AG04450 (cell line): ENCODE measurements around the gene HELZ2. TPM values are rescaled to one million over a fixed set of nuclear protein-coding genes. Genes with fewer than 3 reads are reported as not detected.

Experiments
- CTCF ChIA-PET: fragments of 300-600, 350-600 bp; formaldehyde crosslinking; extraction: SDS; loops from one replicate; lab custom pipeline; 2022; ENCODE audit warnings: antibody characterized with exemption, inconsistent platforms; lab: Charles Lee
- POLR2A ChIA-PET: fragments of 350-600 bp; formaldehyde crosslinking; extraction: SDS; loops from one replicate; lab custom pipeline; 2021; ENCODE audit warnings: antibody characterized with exemption, inconsistent platforms; lab: Yijun Ruan, JAX
- DNase-seq: peaks from one replicate; pipeline ENCODE4 v3.0.0-alpha.2; 2011; ENCODE audit warnings: low read depth, low spot score
- H3K27ac ChIP-seq: one replicate; pipeline ENCODE4 v1.5.1; 2012; ENCODE audit warnings: low read depth, low read length, control low read depth
- H3K27me3 ChIP-seq: one replicate; pipeline ENCODE4 v1.6.0; 2012; ENCODE audit warnings: low read length; ENCODE audit not compliant: control insufficient read depth, insufficient read depth
- H3K4me3 ChIP-seq: 2 replicates; pipeline ENCODE4 v1.5.1; 2011; ENCODE audit warnings: mild to moderate bottlenecking, low read depth, low read length, control low read depth
- H3K9me3 ChIP-seq: 2 replicates; pipeline ENCODE4 v1.5.1; 2012; ENCODE audit warnings: low read length; ENCODE audit not compliant: control insufficient read depth, insufficient read depth
- polyA minus RNA-seq: library from RNA; depleted of rRNA, polyadenylated mRNA; stranded (reverse); fragments of >200 nt; gene quantifications from 2 replicates; pipeline ENCODE4 v1.2.3, GENCODE V29; 2011; rRNA and poly(A)+ RNA removed
- polyA plus RNA-seq: library from polyadenylated mRNA; depleted of rRNA; stranded (reverse); fragments of >200 nt; gene quantifications from 2 replicates; pipeline ENCODE4 v1.2.3, GENCODE V29; 2011; rRNA removed
- TF ChIP-seq, protein P1 (sequence below): IDR thresholded peaks from 2 replicates; pipeline ENCODE4 v1.5.1; 2011; ENCODE audit warnings: low read depth, low read length, control low read depth, inconsistent platforms

HELZ2 gene, protein sequence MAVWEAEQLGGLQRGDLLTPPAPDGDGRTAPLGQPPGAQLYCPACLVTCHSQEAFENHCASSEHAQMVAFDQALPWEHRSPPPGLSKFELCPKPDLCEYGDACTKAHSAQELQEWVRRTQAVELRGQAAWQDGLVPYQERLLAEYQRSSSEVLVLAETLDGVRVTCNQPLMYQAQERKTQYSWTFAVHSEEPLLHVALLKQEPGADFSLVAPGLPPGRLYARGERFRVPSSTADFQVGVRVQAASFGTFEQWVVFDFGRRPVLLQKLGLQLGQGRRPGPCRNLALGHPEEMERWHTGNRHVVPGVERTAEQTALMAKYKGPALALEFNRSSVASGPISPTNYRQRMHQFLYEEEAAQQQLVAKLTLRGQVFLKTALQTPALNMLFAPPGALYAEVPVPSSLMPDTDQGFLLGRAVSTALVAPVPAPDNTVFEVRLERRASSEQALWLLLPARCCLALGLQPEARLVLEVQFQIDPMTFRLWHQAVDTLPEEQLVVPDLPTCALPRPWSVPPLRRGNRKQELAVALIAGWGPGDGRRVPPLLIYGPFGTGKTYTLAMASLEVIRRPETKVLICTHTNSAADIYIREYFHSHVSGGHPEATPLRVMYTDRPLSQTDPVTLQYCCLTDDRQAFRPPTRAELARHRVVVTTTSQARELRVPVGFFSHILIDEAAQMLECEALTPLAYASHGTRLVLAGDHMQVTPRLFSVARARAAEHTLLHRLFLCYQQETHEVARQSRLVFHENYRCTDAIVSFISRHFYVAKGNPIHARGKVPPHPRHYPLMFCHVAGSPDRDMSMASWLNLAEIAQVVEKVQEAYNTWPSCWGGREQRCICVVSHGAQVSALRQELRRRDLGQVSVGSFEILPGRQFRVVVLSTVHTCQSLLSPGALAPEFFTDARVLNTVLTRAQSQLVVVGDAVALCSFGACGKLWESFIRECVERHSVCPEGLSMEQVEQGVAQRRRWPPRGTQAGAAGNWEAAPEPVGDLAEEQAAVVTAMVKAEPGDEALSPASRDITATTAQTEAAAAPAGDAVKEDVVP (N-terminal part only)
- polyA plus RNA-seq (4.6 and 7.0 TPM in 2 replicates), polyA minus RNA-seq (21.1 and 27.3 TPM in 2 replicates)

DNA sequence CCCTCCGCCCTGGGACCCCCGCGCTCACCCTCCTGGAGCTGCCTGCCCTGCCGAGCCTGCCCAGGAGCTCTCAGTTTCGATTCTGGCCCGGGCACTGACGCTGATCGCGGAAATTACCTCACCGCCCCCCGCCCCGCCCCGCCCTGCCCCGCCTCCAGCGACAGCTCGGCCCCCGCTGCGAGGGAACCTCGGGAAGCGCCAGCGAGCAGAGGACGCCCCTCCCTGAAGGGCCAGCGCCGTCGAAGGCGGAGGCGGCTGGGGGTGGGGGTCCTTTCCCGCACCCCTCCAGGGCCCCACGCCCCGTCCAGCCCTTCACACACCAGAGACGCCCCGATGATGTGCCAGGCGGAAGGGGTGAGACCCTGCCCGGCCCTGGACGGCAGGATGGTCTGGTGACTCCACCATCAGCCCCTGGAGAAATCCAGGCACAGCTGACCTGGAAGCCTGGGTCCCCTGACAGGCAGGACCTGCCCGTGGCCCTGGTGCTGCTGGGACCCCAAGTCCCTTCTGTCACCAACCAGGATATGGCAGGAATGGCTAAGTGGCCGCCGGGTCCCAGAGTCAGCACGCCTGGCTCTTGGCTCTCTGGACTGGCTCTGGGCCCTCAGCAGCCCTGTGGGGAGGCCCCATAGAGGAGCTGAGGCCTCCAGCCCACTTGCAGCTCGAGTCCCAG is at the start of gene HELZ2:
Gene HELZ2, minus strand, starts transcription at position 84 of the 673 bp plus-strand sequence. CDS start 1,854 bp downstream, outside the sequence.
- no peak for DNase-seq
- POLR2A ChIA-PET: interaction anchor here (1.4 to 1.6 kb wide), 3 partner anchors 9 to 54 kb away, joined by 5 to 13 read pairs (median 5); partner anchors contain the start of genes GMEB2 and PPDPF
- Histone ChIP-seq H3K27me3 (no peaks in the 10 kb centered on the region), H3K4me3 (peak within 1 kb of the TSS; percentile 85), H3K9me3 (no peaks in the 10 kb centered on the region; the same call in 1 of the 2 replicates), H3K27ac (peak within 1 kb of the TSS; percentile 21)
- CTCF ChIA-PET: interaction anchor here (0.7 to 1.9 kb wide), 2 partner anchors 36 to 212 kb away, joined by 3 to 5 read pairs; partner anchors contain the start of gene PTK6
- TF ChIP-seq, protein P1, sequence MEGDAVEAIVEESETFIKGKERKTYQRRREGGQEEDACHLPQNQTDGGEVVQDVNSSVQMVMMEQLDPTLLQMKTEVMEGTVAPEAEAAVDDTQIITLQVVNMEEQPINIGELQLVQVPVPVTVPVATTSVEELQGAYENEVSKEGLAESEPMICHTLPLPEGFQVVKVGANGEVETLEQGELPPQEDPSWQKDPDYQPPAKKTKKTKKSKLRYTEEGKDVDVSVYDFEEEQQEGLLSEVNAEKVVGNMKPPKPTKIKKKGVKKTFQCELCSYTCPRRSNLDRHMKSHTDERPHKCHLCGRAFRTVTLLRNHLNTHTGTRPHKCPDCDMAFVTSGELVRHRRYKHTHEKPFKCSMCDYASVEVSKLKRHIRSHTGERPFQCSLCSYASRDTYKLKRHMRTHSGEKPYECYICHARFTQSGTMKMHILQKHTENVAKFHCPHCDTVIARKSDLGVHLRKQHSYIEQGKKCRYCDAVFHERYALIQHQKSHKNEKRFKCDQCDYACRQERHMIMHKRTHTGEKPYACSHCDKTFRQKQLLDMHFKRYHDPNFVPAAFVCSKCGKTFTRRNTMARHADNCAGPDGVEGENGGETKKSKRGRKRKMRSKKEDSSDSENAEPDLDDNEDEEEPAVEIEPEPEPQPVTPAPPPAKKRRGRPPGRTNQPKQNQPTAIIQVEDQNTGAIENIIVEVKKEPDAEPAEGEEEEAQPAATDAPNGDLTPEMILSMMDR: no peak

DNA sequence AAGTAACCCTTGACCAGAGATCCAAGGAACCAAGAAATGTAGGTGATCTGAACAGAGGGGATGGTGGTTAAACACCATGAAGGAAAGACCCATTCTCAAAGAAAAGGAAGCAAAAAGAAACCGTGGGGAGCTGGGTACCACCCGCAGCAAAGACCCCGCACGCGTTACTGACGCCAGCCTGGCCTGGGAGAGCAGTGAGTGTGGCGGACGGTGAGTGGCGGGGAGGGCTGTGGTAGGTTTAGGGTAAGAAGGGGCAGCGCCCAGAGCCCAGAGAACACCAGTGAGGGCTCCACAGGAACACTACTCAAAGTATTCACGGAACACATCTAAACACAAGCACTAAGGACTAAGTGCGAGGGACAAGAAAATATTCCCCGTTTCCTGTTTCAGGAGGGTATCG is 48.7 kb upstream of the HELZ2 start:
- Histone ChIP-seq H3K9me3 (no peaks in the 10 kb centered on the region; the same call in 1 of the 2 replicates), H3K27ac (no peak overlapping the region), H3K27me3 (no peaks in the 10 kb centered on the region), H3K4me3 (no peak overlapping the region)
- no peak for DNase-seq
- POLR2A ChIA-PET: no interaction called here
- TF ChIP-seq, protein P1: no peak
- CTCF ChIA-PET: no interaction called here

DNA sequence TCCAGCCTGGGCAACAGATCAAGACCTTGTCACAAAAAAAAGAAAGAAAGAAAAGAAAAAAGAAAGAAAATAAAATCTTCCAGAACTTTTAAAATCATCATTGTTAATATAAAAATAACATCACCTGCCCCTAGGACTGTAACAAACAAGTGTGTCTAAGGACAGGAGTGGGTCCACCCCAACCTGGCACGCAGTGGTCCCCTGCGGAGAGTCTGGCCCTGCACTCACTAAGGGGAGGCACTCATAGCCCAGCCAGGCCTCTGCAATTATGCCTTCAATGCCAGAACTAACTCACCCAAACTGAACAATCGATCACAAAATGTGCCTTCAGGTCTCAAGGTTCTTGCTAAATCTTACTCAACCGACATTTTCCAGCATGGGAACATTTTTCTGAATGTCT is 48.1 kb upstream of the HELZ2 start:
- CTCF ChIA-PET: no interaction called here

DNA sequence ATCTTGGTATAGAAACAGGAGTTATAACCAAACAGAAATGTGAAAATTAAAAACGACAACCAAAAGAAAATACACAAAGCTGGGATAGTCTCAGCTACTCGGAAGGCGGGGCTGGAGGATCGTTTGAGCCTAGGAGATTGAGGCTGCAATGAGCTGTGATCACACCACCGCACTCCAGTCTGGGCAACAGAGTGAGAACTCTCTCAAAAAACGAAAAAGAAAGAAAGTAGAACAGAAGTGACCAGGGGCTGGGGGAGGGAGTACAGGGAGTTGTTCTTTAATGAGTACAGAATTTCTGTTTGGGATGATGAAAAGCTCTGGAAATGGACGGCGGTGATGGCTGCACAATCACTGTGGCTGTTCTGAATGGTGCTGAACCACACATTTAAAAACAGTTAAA is 47.0 kb upstream of the HELZ2 start:
- POLR2A ChIA-PET: no interaction called here
- TF ChIP-seq, protein P1: no peak
- Histone ChIP-seq H3K4me3 (no peak overlapping the region), H3K27me3 (no peaks in the 10 kb centered on the region), H3K27ac (no peak overlapping the region), H3K9me3 (no peaks in the 10 kb centered on the region; the same call in 1 of the 2 replicates)
- no peak for DNase-seq
- CTCF ChIA-PET: no interaction called here

More for the DNA sequence above, 48.1 kb upstream of the HELZ2 start:
- no peak for DNase-seq
- H3K4me3 ChIP-seq: no peak overlapping the region
- no peaks in the 10 kb centered on the region for H3K27me3 ChIP-seq
- POLR2A ChIA-PET: no interaction called here
- TF ChIP-seq, protein P1: no peak
- no peaks in the 10 kb centered on the region; the same call in 1 of the 2 replicates for H3K9me3 ChIP-seq
- H3K27ac ChIP-seq: no peak overlapping the region
